HG03520 (cell line): ENCODE results near the gene CACNA1E.

Experiments used
- ATAC-seq: cut with Tn5 transposase; IDR thresholded peaks from one replicate; pipeline ENCODE4 v1.9.1; 2021; ENCODE audit warnings: mild to moderate bottlenecking, moderate library complexity; ENCODE audit not compliant: unreplicated experiment

Gene CACNA1E

GRCh38 chr1:181482521-181483284 lies 614 bp upstream of the CACNA1E start:
- peak; percentile 34 for ATAC-seq

GRCh38 chr1:181484821-181485220 lies 1.5 kb downstream of the CACNA1E start:
- no peak for ATAC-seq

- ATAC-seq, result peak; percentile 48
Observed at GRCh38 chr1:181485287-181486097, 2.2 kb downstream of the CACNA1E start.

- ATAC-seq, result no peak
Observed at GRCh38 chr1:181486098-181486420, 2.7 kb downstream of the CACNA1E start.

- no peak for ATAC-seq
Observed at GRCh38 chr1:181488866-181489265, 5.5 kb downstream of the CACNA1E start.

GRCh38 chr1:181490276-181490675 lies 7.0 kb downstream of the CACNA1E start:
- ATAC-seq, result no peak

GRCh38 chr1:181490740-181491712 lies 7.7 kb downstream of the CACNA1E start:
- ATAC-seq, result no peak

- no peak for ATAC-seq
Observed at GRCh38 chr1:181493166-181493565, 9.8 kb downstream of the CACNA1E start.

- no peak for ATAC-seq
Observed at GRCh38 chr1:181493885-181494284, 10.6 kb downstream of the CACNA1E start.

- no peak for ATAC-seq
Observed at GRCh38 chr1:181496759-181497158, 13.4 kb downstream of the CACNA1E start.

GRCh38 chr1:181497870-181498269 lies 14.6 kb downstream of the CACNA1E start:
- ATAC-seq, result no peak

- no peak for ATAC-seq
Observed at GRCh38 chr1:181499825-181500224, 16.5 kb downstream of the CACNA1E start.

- no peak for ATAC-seq
Observed at GRCh38 chr1:181500636-181501035, 17.3 kb downstream of the CACNA1E start.

GRCh38 chr1:181501612-181502011 lies 18.3 kb downstream of the CACNA1E start:
- ATAC-seq, result no peak

- ATAC-seq, result no peak
Observed at GRCh38 chr1:181503171-181503810, 20.0 kb downstream of the CACNA1E start.

GRCh38 chr1:181504399-181504842 lies 21.1 kb downstream of the CACNA1E start:
- peak; percentile 51 for ATAC-seq

- no peak for ATAC-seq
Observed at GRCh38 chr1:181506563-181507353, 23.4 kb downstream of the CACNA1E start.

- peak; percentile 27 for ATAC-seq
Observed at GRCh38 chr1:181508486-181509165, 25.3 kb downstream of the CACNA1E start.

GRCh38 chr1:181513786-181514297 lies 30.5 kb downstream of the CACNA1E start:
- no peak for ATAC-seq
